GM19452 (cell line): ENCODE measurements around the gene TENT4B.
"Not testable (repeated sequence)": the region's sequence is repeated elsewhere in the genome, so short reads cannot be mapped to it uniquely, and the experiment has no call there.

Experiments used
- ATAC-seq: cut with Tn5 transposase; IDR thresholded peaks from one replicate; pipeline ENCODE4 v1.9.1; 2021; ENCODE audit not compliant: unreplicated experiment

TENT4B gene

DNA sequence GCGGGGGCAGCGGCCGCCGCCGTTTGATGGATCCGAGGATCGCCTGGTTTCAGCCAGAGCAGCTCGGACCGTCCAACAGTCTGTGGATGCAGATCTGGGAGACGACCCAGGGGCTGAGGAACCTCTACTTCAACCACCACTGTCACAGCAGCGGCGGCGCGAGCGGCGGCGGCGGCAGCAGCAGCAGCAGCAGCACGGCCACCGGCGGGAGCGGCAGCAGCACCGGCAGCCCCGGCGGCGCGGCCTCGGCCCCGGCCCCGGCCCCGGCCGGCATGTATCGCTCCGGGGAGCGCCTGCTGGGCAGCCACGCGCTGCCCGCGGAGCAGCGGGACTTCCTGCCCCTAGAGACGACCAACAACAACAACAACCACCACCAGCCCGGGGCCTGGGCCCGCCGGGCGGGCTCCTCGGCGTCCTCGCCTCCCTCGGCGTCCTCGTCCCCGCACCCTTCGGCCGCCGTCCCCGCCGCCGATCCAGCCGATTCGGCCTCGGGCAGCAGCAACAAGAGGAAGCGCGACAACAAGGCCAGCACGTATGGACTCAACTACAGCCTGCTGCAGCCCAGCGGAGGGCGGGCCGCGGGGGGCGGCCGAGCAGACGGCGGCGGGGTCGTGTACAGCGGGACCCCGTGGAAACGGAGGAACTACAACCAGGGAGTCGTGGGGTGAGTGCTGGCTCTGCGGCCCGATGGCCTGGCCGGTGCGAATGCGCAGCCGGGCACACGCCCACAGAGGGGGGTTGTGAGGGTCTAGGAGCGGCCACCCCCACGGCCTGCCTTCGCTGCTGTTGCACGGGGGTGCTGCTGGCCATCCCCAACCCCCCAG, 702 bp downstream of the TENT4B start:
- peak; percentile 24 for ATAC-seq

- no peak for ATAC-seq
Measured at GRCh38 chr16:50154420-50154950, 1.4 kb downstream of the TENT4B start.

DNA sequence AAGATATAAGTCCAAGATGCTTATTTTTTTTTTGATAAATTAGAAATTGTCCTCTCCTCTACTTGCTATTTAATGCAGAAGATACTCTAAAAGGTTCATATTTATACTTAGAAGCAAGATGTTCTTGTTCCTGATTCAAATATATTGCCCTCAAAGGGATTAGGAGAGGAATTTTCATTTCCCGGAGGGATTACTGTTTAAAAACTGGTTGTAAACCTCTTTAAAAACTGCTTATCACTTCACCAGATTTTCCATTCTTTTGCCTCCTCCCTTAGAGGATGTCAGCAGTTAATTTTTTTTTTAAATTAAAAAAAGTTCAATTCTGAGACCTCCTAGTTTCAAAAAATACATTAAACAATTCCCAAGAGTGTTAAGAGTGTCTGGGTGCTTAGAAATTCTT, 2.8 kb downstream of the TENT4B start:
- ATAC-seq: no peak

DNA sequence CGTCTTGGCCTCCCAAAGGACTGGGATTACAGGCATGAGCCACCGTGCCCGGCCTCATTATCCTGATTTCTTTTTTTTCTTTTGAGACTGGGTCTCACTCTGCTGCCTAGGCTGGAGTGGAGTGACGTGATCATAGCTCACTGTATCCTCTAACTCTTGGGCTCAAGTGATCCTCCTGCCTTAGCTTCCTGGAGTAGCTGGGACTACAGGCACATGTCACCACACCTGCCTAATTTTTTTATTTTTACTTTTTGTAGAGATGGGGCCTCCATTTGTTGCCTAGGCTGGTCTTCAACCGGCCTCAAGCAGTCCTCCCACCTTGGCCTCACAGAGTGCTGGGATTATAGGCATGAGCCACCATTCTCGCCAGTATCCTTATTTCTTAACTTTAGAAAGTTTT, 3.5 kb downstream of the TENT4B start:
- no peak for ATAC-seq

GRCh38 chr16:50160495-50161164, 7.5 kb downstream of the TENT4B start:
- ATAC-seq: no peak

- ATAC-seq: no peak
Measured at GRCh38 chr16:50161950-50162349, 8.8 kb downstream of the TENT4B start.

- ATAC-seq: no peak
Measured at GRCh38 chr16:50165473-50165872, 12.4 kb downstream of the TENT4B start.

DNA sequence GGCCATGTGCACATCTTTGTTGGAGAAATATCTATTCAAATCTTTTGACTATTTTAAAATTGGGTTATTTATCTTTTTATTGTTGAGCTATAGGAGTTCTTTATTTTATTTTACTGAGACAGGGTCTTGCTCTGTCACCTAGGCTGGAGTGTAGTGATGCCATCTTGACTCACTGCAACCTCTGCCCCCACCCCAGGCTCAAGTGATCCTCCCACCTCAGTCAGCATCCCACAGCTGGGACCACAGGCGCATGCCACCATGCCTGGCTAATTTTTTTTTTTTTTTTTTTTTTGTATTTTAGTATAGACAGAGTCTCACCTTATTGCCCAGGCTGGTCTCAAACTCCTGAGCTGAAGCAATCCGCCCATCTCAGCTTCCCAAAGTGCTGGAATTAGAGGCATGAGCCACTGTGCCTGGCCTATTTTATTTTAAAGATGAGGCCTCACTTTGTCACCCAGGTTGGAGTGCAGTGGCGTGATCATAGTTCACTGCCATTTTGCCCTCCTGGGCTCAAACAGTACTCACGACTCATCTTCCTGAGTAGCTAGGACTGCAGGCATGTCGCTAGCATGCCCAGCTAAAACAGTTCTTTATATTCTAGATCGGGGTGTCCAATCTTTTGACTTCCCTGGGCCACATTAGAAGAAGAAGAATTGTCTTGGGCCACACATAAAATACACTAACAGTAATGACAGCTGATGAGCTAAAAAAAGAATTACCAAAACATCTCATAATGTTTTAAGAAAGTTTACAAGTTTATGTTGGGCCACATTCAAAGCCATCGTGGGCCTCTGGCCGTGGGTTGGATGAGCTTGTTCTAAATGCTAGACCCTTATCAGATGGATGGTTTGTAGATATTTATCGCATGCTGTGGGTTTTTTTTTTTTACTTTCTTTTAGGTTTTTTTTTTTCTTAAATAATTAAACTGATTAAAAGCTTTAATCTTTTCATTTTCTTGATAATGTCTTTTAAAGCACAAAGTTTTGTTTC, 13.7 kb downstream of the TENT4B start:
- ATAC-seq: no peak

DNA sequence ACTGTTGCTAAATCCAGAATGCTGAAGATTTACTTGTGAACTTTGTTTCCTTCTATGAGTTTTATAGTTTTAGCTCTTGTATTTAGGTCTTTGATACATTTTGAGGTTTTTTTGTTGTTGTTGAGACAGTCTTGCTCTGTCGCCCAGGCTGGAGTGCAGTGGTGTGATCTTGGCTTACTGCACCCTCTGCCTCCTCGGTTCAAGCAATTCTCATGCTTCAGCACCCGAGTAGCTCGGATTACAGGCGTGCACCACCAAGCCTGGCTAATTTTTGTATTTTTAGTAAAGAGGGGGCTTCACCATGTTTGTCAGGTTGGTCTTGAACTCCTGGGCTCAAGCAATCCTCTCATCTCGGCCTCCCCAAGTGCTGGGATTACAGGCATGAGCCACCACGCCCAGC, 14.4 kb downstream of the TENT4B start:
- no peak for ATAC-seq

- ATAC-seq: no peak
Measured at GRCh38 chr16:50169555-50170096, 16.5 kb downstream of the TENT4B start.

GRCh38 chr16:50171773-50172172, 18.7 kb downstream of the TENT4B start:
- ATAC-seq: not testable (repeated sequence)

GRCh38 chr16:50172195-50172922, 19.3 kb downstream of the TENT4B start:
- ATAC-seq: no peak

DNA sequence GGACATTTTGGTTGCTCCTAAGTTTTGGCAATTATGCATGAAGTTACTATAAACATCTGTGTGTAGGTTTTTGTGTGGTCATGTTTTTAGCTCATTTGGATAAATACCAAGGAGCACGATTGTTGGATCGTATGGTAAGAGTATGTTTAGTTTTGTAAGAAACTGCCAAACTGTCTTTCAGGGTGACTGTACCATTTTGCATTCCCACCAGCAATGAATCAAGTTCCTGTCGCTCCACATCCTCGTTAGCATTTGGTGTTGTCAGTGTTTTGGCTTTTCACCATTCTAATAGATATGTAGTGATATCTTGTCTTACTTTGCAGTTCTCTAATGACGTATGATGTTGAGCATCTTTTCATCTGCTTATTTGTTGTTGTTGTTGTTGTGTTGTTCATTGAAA, 20.2 kb downstream of the TENT4B start:
- ATAC-seq: no peak

GRCh38 chr16:50178491-50178941, 25.4 kb downstream of the TENT4B start:
- ATAC-seq: no peak

GRCh38 chr16:50182441-50182840, 29.3 kb downstream of the TENT4B start:
- ATAC-seq: no peak

GRCh38 chr16:50183316-50183715, 30.2 kb downstream of the TENT4B start:
- no peak for ATAC-seq

- no peak for ATAC-seq
Measured at GRCh38 chr16:50185005-50185505, 31.9 kb downstream of the TENT4B start.

- ATAC-seq: no peak
Measured at GRCh38 chr16:50188619-50189136, 35.6 kb downstream of the TENT4B start.

DNA sequence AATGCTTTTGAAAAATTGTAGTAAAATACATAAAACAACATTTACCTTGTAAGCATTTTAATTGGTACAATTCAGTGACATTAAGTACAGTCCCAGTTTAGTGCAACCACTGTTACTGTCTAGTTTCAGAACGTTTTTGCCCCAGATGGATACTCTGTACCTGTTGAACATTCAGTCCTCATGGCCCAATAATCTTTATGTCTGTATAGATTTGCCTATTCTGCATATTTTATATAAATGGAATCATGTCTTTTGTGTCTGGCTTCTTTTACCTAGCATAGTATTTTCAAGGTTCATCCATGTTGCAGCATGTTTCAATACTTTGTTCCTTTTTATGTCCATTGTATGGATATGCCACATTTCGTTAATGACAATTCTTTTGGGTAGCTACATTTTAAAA, 37.2 kb downstream of the TENT4B start:
- no peak for ATAC-seq
